Skeletal muscle tissue (tissue), 4 donors: Measurements from ENCODE around the gene THOP1. TPM values are rescaled to one million over a fixed set of nuclear protein-coding genes. Genes with fewer than 3 reads are reported as not detected.

Experiments used
- H3K27ac ChIP-seq: one replicate; pipeline ENCODE4 v1.7.0; 2013; ENCODE audit warnings: mild to moderate bottlenecking, low read depth, low read length, inconsistent platforms
- H3K27me3 ChIP-seq, 3 donors: one replicate each; pipeline ENCODE4 v1.7.0; 2013; ENCODE audit warnings: low read length in 3 of 3; ENCODE audit not compliant: control insufficient read depth in 3 of 3, insufficient read depth in 3 of 3
- H3K36me3 ChIP-seq, 3 donors: one replicate each; pipeline ENCODE4 v1.7.0; 2013; ENCODE audit warnings: low read length in 3 of 3; ENCODE audit not compliant: control insufficient read depth in 3 of 3, insufficient read depth in 3 of 3
- H3K4me1 ChIP-seq, 3 donors: one replicate each; pipeline ENCODE4 v1.7.0; 2013; ENCODE audit warnings: low read length in 3 of 3, mild to moderate bottlenecking in 3 of 3; ENCODE audit not compliant: control insufficient read depth in 3 of 3, insufficient read depth in 3 of 3
- H3K4me3 ChIP-seq, 3 donors: one replicate each; pipeline ENCODE4 v1.7.0; 2013; ENCODE audit warnings: low read length in 3 of 3
- H3K9ac ChIP-seq, 3 donors: one replicate each; pipeline ENCODE4 v1.7.0; 2013; ENCODE audit warnings: low read length in 3 of 3, mild to moderate bottlenecking in 3 of 3, moderate library complexity in 2 of 3, low read depth in 1 of 3
- H3K9me3 ChIP-seq, 3 donors: one replicate each; pipeline ENCODE4 v1.7.0; 2013; ENCODE audit warnings: low read length in 3 of 3; ENCODE audit not compliant: control insufficient read depth in 3 of 3
- total RNA-seq: library from RNA; depleted of rRNA; stranded (reverse); fragments of >200 nt; gene quantifications from one replicate; pipeline ENCODE4 v1.2.3, GENCODE V29; 2014
- donor health status: Osteomylitis.

THOP1 gene
- total RNA-seq, 1 donor from 2014 or later: 34.4 TPM

GRCh38 chr19:2754659-2755447 lies 30.4 kb upstream of the THOP1 start:
- Histone ChIP-seq H3K4me1 (no peaks in the 10 kb centered on the region), H3K27ac (no peak overlapping the region), H3K27me3 (no peaks in the 10 kb centered on the region), H3K4me3 (no peak overlapping the region), H3K36me3 (peaks cover 25 to 51% (median 32%) of the 10 kb centered on the region in 3 donors), H3K9me3 (no peaks in the 10 kb centered on the region), H3K9ac (no peak overlapping the region)

DNA sequence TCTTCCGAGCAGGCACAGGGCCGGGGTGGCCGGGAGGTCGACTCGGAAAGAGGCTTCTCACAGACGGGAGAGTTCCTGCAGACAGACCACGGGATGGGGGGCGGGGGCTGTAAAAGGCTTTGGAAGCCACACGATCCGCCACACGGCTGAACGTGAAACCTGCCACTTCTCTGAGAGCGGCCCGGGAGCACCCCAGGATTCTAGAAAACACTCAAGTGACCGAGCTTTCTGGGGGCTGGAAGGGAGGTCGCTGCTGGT lies 29.9 kb upstream of the THOP1 start:
- no peaks in the 10 kb centered on the region for H3K9me3 ChIP-seq
- no peak overlapping the region for H3K27ac ChIP-seq
- no peak overlapping the region for H3K9ac ChIP-seq
- no peak overlapping the region for H3K4me3 ChIP-seq
- H3K4me1 ChIP-seq: no peaks in the 10 kb centered on the region
- no peaks in the 10 kb centered on the region for H3K27me3 ChIP-seq
- H3K36me3 ChIP-seq: peaks cover 27 to 51% (median 32%) of the 10 kb centered on the region in 3 donors

- Histone ChIP-seq H3K27ac (no peak overlapping the region), H3K36me3 (peaks cover 31 to 56% (median 36%) of the 10 kb centered on the region in 3 donors), H3K9me3 (no peaks in the 10 kb centered on the region), H3K4me1 (no peaks in the 10 kb centered on the region), H3K4me3 (no peak overlapping the region), H3K9ac (no peak overlapping the region), H3K27me3 (no peaks in the 10 kb centered on the region)
Measured at GRCh38 chr19:2755811-2756210, 29.5 kb upstream of the THOP1 start.

GRCh38 chr19:2756477-2756876 lies 28.8 kb upstream of the THOP1 start:
- Histone ChIP-seq H3K27me3 (no peaks in the 10 kb centered on the region), H3K9me3 (no peaks in the 10 kb centered on the region), H3K36me3 (peaks cover 35 to 60% (median 40%) of the 10 kb centered on the region in 3 donors), H3K27ac (no peak overlapping the region), H3K4me1 (no peaks in the 10 kb centered on the region), H3K4me3 (no peak overlapping the region), H3K9ac (no peak overlapping the region)

- H3K4me3 ChIP-seq: no peak overlapping the region
- H3K4me1 ChIP-seq: no peaks in the 10 kb centered on the region
- peaks cover 35 to 63% (median 44%) of the 10 kb centered on the region in 3 donors for H3K36me3 ChIP-seq
- no peak overlapping the region for H3K9ac ChIP-seq
- no peaks in the 10 kb centered on the region for H3K27me3 ChIP-seq
- H3K9me3 ChIP-seq: no peaks in the 10 kb centered on the region
- H3K27ac ChIP-seq: no peak overlapping the region
Measured at GRCh38 chr19:2756921-2757881, 28.1 kb upstream of the THOP1 start.

GRCh38 chr19:2758601-2759313 lies 26.5 kb upstream of the THOP1 start:
- Histone ChIP-seq H3K4me1 (no peaks in the 10 kb centered on the region), H3K27ac (no peak overlapping the region), H3K27me3 (no peaks in the 10 kb centered on the region), H3K36me3 (peaks cover 51 to 69% (median 59%) of the 10 kb centered on the region in 3 donors), H3K9me3 (no peaks in the 10 kb centered on the region), H3K9ac (no peak overlapping the region), H3K4me3 (no peak overlapping the region)

GRCh38 chr19:2759362-2759761 lies 25.9 kb upstream of the THOP1 start:
- H3K4me1 ChIP-seq: no peaks in the 10 kb centered on the region
- H3K4me3 ChIP-seq: no peak overlapping the region
- H3K9ac ChIP-seq: no peak overlapping the region
- H3K27me3 ChIP-seq: no peaks in the 10 kb centered on the region
- no peak overlapping the region for H3K27ac ChIP-seq
- H3K36me3 ChIP-seq: peaks cover 53 to 69% (median 58%) of the 10 kb centered on the region in 3 donors
- H3K9me3 ChIP-seq: no peaks in the 10 kb centered on the region

DNA sequence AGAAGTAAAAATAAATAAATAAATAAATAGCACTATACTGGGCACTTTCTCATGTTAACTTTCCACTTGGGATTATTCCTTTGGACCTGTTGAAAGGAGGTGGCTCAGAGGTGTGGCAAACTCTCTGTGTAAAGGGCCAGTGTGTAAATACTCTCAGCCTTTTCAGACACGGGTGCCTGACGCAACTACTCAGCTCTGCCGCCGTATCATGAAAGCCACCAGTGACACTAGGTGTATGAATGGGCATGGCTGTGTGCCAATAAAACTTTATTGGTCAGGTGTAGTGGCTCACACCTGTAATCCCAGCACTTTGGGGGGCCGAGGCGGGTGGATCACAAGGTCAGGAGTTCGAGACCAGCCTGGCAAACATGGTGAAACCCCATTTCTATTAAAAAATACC lies 25.3 kb upstream of the THOP1 start:
- Histone ChIP-seq H3K27me3 (no peaks in the 10 kb centered on the region), H3K9ac (no peak overlapping the region), H3K4me1 (no peaks in the 10 kb centered on the region), H3K4me3 (no peak overlapping the region), H3K27ac (no peak overlapping the region), H3K9me3 (no peaks in the 10 kb centered on the region), H3K36me3 (peaks cover 51 to 64% (median 56%) of the 10 kb centered on the region in 3 donors)

- H3K4me3 ChIP-seq: no peak overlapping the region
- peaks cover 51 to 62% (median 55%) of the 10 kb centered on the region in 3 donors for H3K36me3 ChIP-seq
- H3K4me1 ChIP-seq: no peaks in the 10 kb centered on the region
Measured at GRCh38 chr19:2761309-2761677, 24.0 kb upstream of the THOP1 start.

More at GRCh38 chr19:2761309-2761677, 24.0 kb upstream of the THOP1 start:
- no peaks in the 10 kb centered on the region for H3K9me3 ChIP-seq
- no peak overlapping the region for H3K9ac ChIP-seq
- H3K27ac ChIP-seq: no peak overlapping the region
- H3K27me3 ChIP-seq: no peaks in the 10 kb centered on the region
